Stimulated activated naive CD8-positive, alpha-beta T cell treated with anti-CD3 and anti-CD28 coated beads, Interleukin-15, amount 100 ng/mL, for 72 hours (primary cell): ENCODE results near the gene SMAD5.

Experiments used
- ATAC-seq: fragments of 150-1000 bp; cut with Tn5 transposase; 2 replicates; pipeline ENCODE4 v1.10.0; 2021; ENCODE audit warnings: mild to moderate bottlenecking, moderate library complexity
- DNase-seq, 2 donors: peaks; one replicate each; pipeline ENCODE4 v3.0.0; 2021 to 2022
- H3K27ac Mint-ChIP-seq, 2 donors: one replicate each; pipeline ENCODE4 v1.8.0; 2022; ENCODE audit warnings: mild to moderate bottlenecking in 2 of 2, mixed read lengths in 2 of 2, moderate library complexity in 2 of 2
- H3K27me3 Mint-ChIP-seq: one replicate; pipeline ENCODE4 v1.8.0; 2022; ENCODE audit warnings: mixed read lengths
- H3K4me1 Mint-ChIP-seq: one replicate; pipeline ENCODE4 v1.8.0; 2022; ENCODE audit warnings: mild to moderate bottlenecking, mixed read lengths
- H3K4me3 Mint-ChIP-seq, 2 donors: one replicate each; pipeline ENCODE4 v1.8.0; 2022; ENCODE audit warnings: mild to moderate bottlenecking in 2 of 2, mixed read lengths in 2 of 2, moderate library complexity in 1 of 2
- H3K9me3 Mint-ChIP-seq, 2 donors: one replicate each; pipeline ENCODE4 v1.8.0; 2022; ENCODE audit warnings: mixed read lengths in 2 of 2

Gene SMAD5

DNA sequence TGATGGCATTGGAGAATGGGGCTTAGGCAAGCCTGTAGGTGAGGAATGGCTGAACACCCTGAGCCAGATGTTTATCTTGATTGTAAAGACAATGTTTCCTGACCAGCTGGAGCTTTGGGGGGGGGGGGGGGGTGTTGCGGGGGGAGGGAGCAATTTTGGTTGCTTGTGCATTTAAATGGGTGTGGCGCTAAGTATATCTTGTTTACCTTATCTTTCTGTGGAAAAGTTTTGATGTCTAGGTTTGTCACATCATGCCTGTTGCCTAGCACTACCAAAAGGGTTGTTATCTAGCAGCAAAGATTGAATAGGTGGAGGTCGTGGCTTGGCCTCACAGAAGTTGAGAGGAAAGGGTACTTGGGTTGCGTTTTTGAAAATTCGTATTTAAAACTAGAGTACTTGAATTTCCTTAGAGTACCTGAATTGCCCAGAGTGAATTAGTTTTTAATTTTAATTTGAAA is 1.3 kb downstream of the SMAD5 start:
- H3K27me3 Mint-ChIP-seq: peaks cover 19% of the 10 kb centered on the region
- DNase-seq (no peak), ATAC-seq (no peak)
- H3K9me3 Mint-ChIP-seq: no peaks in the 10 kb centered on the region
- H3K27ac Mint-ChIP-seq: peak overlapping the region; percentile 58 to 71
- peaks cover 28% of the 10 kb centered on the region for H3K4me1 Mint-ChIP-seq
- H3K4me3 Mint-ChIP-seq: peak overlapping the region; percentile 89 to 96

GRCh38 chr5:136134653-136135052 is 2.0 kb downstream of the SMAD5 start:
- H3K4me1 Mint-ChIP-seq: peaks cover 31% of the 10 kb centered on the region
- no peaks in the 10 kb centered on the region for H3K9me3 Mint-ChIP-seq
- no peak overlapping the region for H3K27ac Mint-ChIP-seq
- H3K27me3 Mint-ChIP-seq: peaks cover 19% of the 10 kb centered on the region
- H3K4me3 Mint-ChIP-seq: peak overlapping the region in 1 of 2 donors; percentile 14
- no peak for ATAC-seq
- DNase-seq: no peak

DNA sequence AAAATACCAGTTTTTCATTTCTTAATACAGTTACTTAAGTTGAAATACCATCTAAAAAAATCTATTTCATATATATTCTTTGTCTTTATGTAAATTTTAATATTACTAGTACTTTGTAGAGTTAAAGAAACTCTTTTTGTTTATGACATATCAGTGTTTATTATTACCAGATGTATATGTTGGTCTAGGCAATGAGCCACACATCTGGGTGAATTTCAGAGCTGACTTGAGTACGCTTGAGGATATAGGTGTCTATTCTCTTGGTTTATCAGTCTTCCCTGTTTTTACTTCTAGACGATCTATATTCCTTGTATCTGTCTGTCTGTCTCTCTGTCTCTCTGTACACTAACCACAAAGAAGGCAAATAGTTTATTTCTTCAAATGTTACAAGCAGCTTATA is 2.9 kb downstream of the SMAD5 start:
- DNase-seq: no peak
- Mint-ChIP-seq H3K27ac (no peak overlapping the region), H3K4me3 (no peak overlapping the region), H3K27me3 (peaks cover 13% of the 10 kb centered on the region), H3K4me1 (peaks cover 31% of the 10 kb centered on the region), H3K9me3 (no peaks in the 10 kb centered on the region)
- no peak for ATAC-seq

GRCh38 chr5:136137497-136138220 is 5.0 kb downstream of the SMAD5 start:
- DNase-seq (no peak), ATAC-seq (no peak)
- Mint-ChIP-seq H3K27ac (no peak overlapping the region), H3K9me3 (no peaks in the 10 kb centered on the region), H3K4me1 (peaks cover 31% of the 10 kb centered on the region), H3K4me3 (no peak overlapping the region), H3K27me3 (no peaks in the 10 kb centered on the region)

DNA sequence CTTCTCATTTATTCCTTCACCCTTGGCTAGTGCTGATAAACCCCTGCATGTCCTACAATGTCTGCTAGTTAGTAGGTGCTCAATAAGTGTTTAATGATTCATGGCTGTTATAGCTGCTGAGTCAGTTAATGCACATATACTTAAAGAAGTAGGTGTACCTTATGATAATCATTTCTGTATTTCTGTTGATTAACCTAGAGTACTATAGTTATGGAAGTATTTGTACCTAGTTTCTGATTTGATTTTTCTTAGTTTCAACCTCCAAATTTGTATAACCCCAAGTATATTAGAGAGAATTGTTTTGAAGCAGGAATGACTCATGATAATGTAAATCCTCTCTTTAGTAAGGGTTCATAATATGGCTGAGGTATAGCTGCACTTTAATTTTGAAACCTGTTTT is 8.9 kb downstream of the SMAD5 start:
- Mint-ChIP-seq H3K9me3 (no peaks in the 10 kb centered on the region), H3K4me1 (peaks cover 24% of the 10 kb centered on the region), H3K4me3 (no peak overlapping the region), H3K27me3 (no peaks in the 10 kb centered on the region), H3K27ac (no peak overlapping the region)
- no peak for DNase-seq
- ATAC-seq: peak; percentile 84

GRCh38 chr5:136143312-136143711 is 10.7 kb downstream of the SMAD5 start:
- DNase-seq (no peak), ATAC-seq (no peak)
- H3K4me1 Mint-ChIP-seq: peaks cover 16% of the 10 kb centered on the region
- H3K27me3 Mint-ChIP-seq: no peaks in the 10 kb centered on the region
- H3K4me3 Mint-ChIP-seq: no peak overlapping the region
- H3K27ac Mint-ChIP-seq: no peak overlapping the region
- H3K9me3 Mint-ChIP-seq: no peaks in the 10 kb centered on the region

DNA sequence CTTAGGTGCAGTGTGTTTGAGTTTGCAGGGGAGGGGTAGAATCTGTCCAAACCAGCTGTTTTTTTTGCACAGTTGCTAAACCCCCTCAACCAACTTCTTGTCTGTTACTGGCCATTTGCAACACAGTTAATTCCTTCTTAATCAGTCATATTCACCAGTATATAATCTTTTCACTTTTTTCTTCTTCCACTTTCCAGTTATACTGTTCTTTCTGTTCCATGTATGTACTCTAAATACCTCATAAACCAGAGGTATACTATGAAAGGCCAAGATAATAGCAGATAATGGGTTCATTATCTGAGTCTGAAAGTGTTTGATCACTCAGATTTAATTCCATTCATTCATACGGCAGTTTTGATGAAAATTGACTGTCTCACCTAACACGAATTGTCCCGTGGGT is 11.1 kb downstream of the SMAD5 start:
- Mint-ChIP-seq H3K4me3 (no peak overlapping the region), H3K9me3 (no peaks in the 10 kb centered on the region), H3K4me1 (peaks cover 14% of the 10 kb centered on the region), H3K27ac (no peak overlapping the region), H3K27me3 (no peaks in the 10 kb centered on the region)
- ATAC-seq (no peak), DNase-seq (no peak)

DNA sequence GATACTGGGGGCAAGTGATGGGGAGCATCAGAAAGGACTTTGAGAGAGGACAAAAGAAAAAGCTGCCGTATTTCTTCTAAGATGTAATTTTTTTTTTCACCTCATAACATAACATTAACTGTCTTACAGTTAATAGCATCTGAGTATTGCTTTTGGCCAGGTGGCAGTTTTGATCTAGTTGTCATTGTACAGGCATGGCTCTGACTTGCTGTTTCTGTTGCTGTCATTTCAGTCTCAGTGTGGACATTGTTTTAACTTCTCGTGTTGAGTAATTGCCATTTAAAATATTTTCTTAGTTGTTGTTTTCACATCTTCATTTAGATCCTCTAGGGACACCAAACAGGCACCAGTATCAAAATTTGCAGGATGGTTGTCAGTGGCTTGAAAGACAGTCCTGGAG is 12.4 kb downstream of the SMAD5 start:
- ATAC-seq (no peak), DNase-seq (no peak)
- Mint-ChIP-seq H3K27me3 (no peaks in the 10 kb centered on the region), H3K4me3 (no peak overlapping the region), H3K9me3 (no peaks in the 10 kb centered on the region), H3K4me1 (peaks cover 8% of the 10 kb centered on the region), H3K27ac (no peak overlapping the region)

DNA sequence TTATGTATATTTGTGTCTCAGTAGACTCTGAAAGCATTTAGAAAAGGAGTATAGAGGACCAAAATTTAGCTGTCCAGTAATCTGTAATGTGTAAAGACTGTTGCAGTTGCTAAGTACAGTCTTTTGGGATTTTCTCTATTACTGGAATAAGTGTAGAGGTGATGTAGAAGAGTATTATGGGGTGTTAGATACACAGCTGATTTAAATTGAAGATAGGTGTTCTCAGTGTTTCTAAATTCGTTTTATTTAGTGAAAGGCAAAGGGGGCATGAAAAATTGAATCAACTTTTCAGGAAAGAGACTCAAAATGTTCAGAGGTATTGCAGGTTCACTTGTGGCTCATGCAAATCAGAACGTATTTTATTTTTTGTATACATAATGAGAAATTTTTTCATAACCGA is 13.6 kb downstream of the SMAD5 start:
- H3K27ac Mint-ChIP-seq: no peak overlapping the region
- H3K4me3 Mint-ChIP-seq: no peak overlapping the region
- peaks cover 8% of the 10 kb centered on the region for H3K4me1 Mint-ChIP-seq
- ATAC-seq (no peak), DNase-seq (no peak)
- no peaks in the 10 kb centered on the region for H3K27me3 Mint-ChIP-seq
- no peaks in the 10 kb centered on the region for H3K9me3 Mint-ChIP-seq

GRCh38 chr5:136147632-136148031 is 15.0 kb downstream of the SMAD5 start:
- peaks cover 8% of the 10 kb centered on the region for H3K4me1 Mint-ChIP-seq
- no peak overlapping the region for H3K27ac Mint-ChIP-seq
- H3K9me3 Mint-ChIP-seq: no peaks in the 10 kb centered on the region
- no peak overlapping the region for H3K4me3 Mint-ChIP-seq
- ATAC-seq: no peak
- no peaks in the 10 kb centered on the region for H3K27me3 Mint-ChIP-seq
- DNase-seq: no peak

- DNase-seq: no peak
- Mint-ChIP-seq H3K4me1 (peaks cover 8% of the 10 kb centered on the region), H3K4me3 (no peak overlapping the region), H3K27me3 (no peaks in the 10 kb centered on the region), H3K9me3 (no peaks in the 10 kb centered on the region), H3K27ac (no peak overlapping the region)
- no peak for ATAC-seq
Measured at GRCh38 chr5:136149891-136150290, 17.2 kb downstream of the SMAD5 start.

DNA sequence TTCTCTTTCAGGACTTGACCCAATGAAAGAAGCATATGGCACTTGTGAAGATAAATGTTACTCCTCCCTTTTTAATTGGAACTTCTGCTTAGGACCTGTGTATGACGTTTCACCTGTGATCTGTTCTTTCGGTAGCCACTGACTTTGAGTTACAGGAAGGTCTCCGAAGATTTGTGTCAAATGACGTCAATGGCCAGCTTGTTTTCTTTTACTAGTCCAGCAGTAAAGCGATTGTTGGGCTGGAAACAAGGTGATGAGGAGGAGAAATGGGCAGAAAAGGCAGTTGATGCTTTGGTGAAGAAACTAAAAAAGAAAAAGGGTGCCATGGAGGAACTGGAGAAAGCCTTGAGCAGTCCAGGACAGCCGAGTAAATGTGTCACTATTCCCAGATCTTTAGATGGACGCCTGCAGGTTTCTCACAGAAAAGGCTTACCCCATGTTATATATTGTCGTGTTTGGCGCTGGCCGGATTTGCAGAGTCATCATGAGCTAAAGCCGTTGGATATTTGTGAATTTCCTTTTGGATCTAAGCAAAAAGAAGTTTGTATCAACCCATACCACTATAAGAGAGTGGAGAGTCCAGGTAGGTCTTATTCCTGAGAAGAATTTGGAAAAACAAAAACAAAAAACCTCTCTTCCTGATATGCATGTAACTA is 21.1 kb downstream of the SMAD5 start:
- Mint-ChIP-seq H3K27me3 (no peaks in the 10 kb centered on the region), H3K9me3 (no peaks in the 10 kb centered on the region), H3K4me3 (no peak overlapping the region), H3K4me1 (no peaks in the 10 kb centered on the region), H3K27ac (no peak overlapping the region)
- DNase-seq (no peak), ATAC-seq (no peak)

DNA sequence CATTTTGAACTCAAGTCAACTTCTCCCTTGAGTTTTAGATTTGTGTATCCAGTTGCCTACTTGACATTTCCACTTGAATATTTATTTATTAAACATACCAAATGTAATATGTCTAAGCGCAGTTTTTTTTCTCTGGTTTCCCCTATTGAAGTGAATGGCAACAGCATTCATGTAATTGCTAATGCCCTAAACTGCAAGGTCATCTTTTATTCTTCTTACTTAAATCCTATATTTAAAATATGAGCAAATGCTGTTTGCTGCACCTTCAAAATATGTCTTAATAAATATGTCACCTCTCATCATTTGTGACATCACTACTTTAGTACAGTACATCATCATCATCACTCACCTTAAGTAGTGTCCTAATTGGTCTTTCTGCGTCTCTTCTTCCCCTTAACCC is 22.4 kb downstream of the SMAD5 start:
- H3K27me3 Mint-ChIP-seq: no peaks in the 10 kb centered on the region
- H3K4me1 Mint-ChIP-seq: no peaks in the 10 kb centered on the region
- DNase-seq: no peak
- no peak overlapping the region for H3K4me3 Mint-ChIP-seq
- H3K9me3 Mint-ChIP-seq: no peaks in the 10 kb centered on the region
- ATAC-seq: no peak
- no peak overlapping the region for H3K27ac Mint-ChIP-seq

GRCh38 chr5:136155761-136156160 is 23.1 kb downstream of the SMAD5 start:
- ATAC-seq (no peak), DNase-seq (no peak)
- H3K4me3 Mint-ChIP-seq: no peak overlapping the region
- no peak overlapping the region for H3K27ac Mint-ChIP-seq
- no peaks in the 10 kb centered on the region for H3K27me3 Mint-ChIP-seq
- peaks cover 6% of the 10 kb centered on the region for H3K4me1 Mint-ChIP-seq
- H3K9me3 Mint-ChIP-seq: no peaks in the 10 kb centered on the region

DNA sequence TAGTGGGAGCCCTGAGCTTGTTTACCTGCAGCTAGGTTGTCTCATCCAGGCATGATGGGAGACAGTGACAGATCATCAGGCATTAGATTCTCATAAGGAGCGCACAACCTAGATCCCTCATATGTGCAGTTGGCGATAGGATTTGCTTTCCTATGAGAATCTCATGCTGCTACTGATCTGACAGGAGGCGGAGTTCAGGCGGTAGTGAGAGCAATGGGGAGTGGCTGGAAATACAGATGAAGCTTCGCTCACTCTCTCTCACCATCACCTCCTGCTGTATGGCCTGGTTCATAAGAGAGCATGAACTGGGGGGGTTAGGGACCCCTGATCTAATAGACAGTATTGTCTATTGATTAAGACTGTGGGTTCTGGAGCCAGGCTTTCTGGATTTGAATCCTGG is 24.9 kb downstream of the SMAD5 start:
- no peak for DNase-seq
- Mint-ChIP-seq H3K9me3 (no peaks in the 10 kb centered on the region), H3K4me1 (peaks cover 7% of the 10 kb centered on the region), H3K4me3 (no peak overlapping the region), H3K27me3 (no peaks in the 10 kb centered on the region), H3K27ac (no peak overlapping the region)
- ATAC-seq: no peak

- Mint-ChIP-seq H3K9me3 (no peaks in the 10 kb centered on the region), H3K4me3 (no peak overlapping the region), H3K4me1 (peaks cover 7% of the 10 kb centered on the region), H3K27ac (no peak overlapping the region), H3K27me3 (no peaks in the 10 kb centered on the region)
- DNase-seq (no peak), ATAC-seq (no peak)
Measured at GRCh38 chr5:136159457-136159856, 26.8 kb downstream of the SMAD5 start.

GRCh38 chr5:136162008-136162407 is 29.4 kb downstream of the SMAD5 start:
- Mint-ChIP-seq H3K4me3 (no peak overlapping the region), H3K4me1 (peaks cover 7% of the 10 kb centered on the region), H3K27ac (no peak overlapping the region), H3K27me3 (no peaks in the 10 kb centered on the region), H3K9me3 (no peaks in the 10 kb centered on the region)
- no peak for ATAC-seq
- DNase-seq: no peak
